HEK293 (cell line): ENCODE results near the gene MTMR12.

ENCODE experiments used
- CTCF ChIA-PET: fragments of 350-600 bp; formaldehyde crosslinking; extraction: SDS; loops from one replicate; lab custom pipeline; 2021; ENCODE audit warnings: antibody characterized with exemption; lab: Yijun Ruan, JAX
- POLR2A ChIA-PET: fragments of 300-600 bp; formaldehyde crosslinking; extraction: SDS; loops from one replicate; lab custom pipeline; 2020; ENCODE audit warnings: antibody characterized with exemption, inconsistent platforms; lab: Yijun Ruan, JAX
- H3K27ac ChIP-seq: fragments of 200-500 bp; sonication (Bioruptor generic); 2 replicates; pipeline ENCODE4 v1.5.1; 2014; ENCODE audit warnings: low read depth, low read length, control low read depth, inconsistent platforms; ENCODE audit errors: extremely low read depth
- H3K36me3 ChIP-seq, 2 experiments: fragments of 200-500 bp in 1 of 2; sonication (Bioruptor generic) in 1 of 2; 1 replicate in 1 of 2; 2 replicates in 1 of 2; pipeline ENCODE4 v1.5.1; 2014 to 2017; ENCODE audit warnings: inconsistent platforms in 2 of 2, low read length in 2 of 2; ENCODE audit not compliant: control insufficient read depth in 2 of 2, insufficient read depth in 1 of 2
- H3K4me1 ChIP-seq: fragments of 200-500 bp; sonication (Bioruptor generic); 2 replicates; pipeline ENCODE4 v1.5.1; 2014; ENCODE audit warnings: mild to moderate bottlenecking, low read length, inconsistent platforms; ENCODE audit not compliant: control insufficient read depth, insufficient read depth
- H3K4me3 ChIP-seq: 2 replicates; pipeline ENCODE4 v1.5.1; 2011; ENCODE audit warnings: low read depth, mild to moderate bottlenecking, control low read depth, low read length, moderate library complexity
- H3K9me3 ChIP-seq: fragments of 200-500 bp; sonication (Bioruptor generic); 2 replicates; pipeline ENCODE4 v1.5.1; 2014; ENCODE audit warnings: low read depth, low read length, inconsistent platforms; ENCODE audit not compliant: control insufficient read depth, insufficient read depth
- ATF2 ChIP-seq: fragments of 450-650 bp; formaldehyde crosslinking; IDR thresholded peaks from 2 replicates; pipeline ENCODE4 v1.5.1; 2016; ENCODE audit warnings: missing biosample characterization, missing genetic modification characterization, low read depth
- PATZ1 ChIP-seq: fragments of 450-650 bp; formaldehyde crosslinking; IDR thresholded peaks from 2 replicates; pipeline ENCODE4 v1.5.1; 2016; ENCODE audit warnings: missing biosample characterization, missing genetic modification characterization
- SP2 ChIP-seq: fragments of 450-650 bp; formaldehyde crosslinking; IDR thresholded peaks from 2 replicates; pipeline ENCODE4 v1.5.1; 2016; ENCODE audit warnings: missing biosample characterization, missing genetic modification characterization
- TRIM28 ChIP-seq: IDR thresholded peaks from 2 replicates; pipeline ENCODE4 v1.6.1; 2011; ENCODE audit warnings: low read length, control low read depth, borderline replicate concordance
- ZFHX2 ChIP-seq: fragments of 450-650 bp; formaldehyde crosslinking; conservative IDR thresholded peaks from 2 replicates; pipeline ENCODE4 v1.5.1; 2016; ENCODE audit warnings: missing biosample characterization, missing genetic modification characterization
- ZNF449 ChIP-seq: fragments of 450-650 bp; formaldehyde crosslinking; IDR thresholded peaks from 2 replicates; pipeline ENCODE4 v1.5.1; 2017; ENCODE audit warnings: missing biosample characterization, mild to moderate bottlenecking, missing genetic modification characterization, moderate library complexity
- ZNF48 ChIP-seq: fragments of 450-650 bp; formaldehyde crosslinking; IDR thresholded peaks from 2 replicates; pipeline ENCODE4 v1.5.1; 2016; ENCODE audit warnings: missing biosample characterization, missing genetic modification characterization
- ZNF514 ChIP-seq: fragments of 450-650 bp; formaldehyde crosslinking; IDR thresholded peaks from 2 replicates; pipeline ENCODE4 v1.5.1; 2016; ENCODE audit warnings: missing biosample characterization, missing genetic modification characterization
- ZNF518A ChIP-seq: fragments of 450-650 bp; formaldehyde crosslinking; conservative IDR thresholded peaks from 2 replicates; pipeline ENCODE4 v1.5.1; 2016; ENCODE audit warnings: low read depth, missing biosample characterization, missing genetic modification characterization
- ZNF549 ChIP-seq: fragments of 450-650 bp; IDR thresholded peaks from 2 replicates; pipeline ENCODE4 v1.5.1; 2018; ENCODE audit warnings: missing biosample characterization, missing genetic modification characterization, mild to moderate bottlenecking, inconsistent platforms, moderate library complexity
- ZNF830 ChIP-seq: fragments of 450-650 bp; IDR thresholded peaks from 2 replicates; pipeline ENCODE4 v1.5.0; 2018; ENCODE audit warnings: missing biosample characterization, missing genetic modification characterization, low read depth, mild to moderate bottlenecking, moderate library complexity
- ZSCAN16 ChIP-seq: fragments of 450-650 bp; formaldehyde crosslinking; IDR thresholded peaks from 2 replicates; pipeline ENCODE4 v1.5.1; 2016; ENCODE audit warnings: missing biosample characterization, missing genetic modification characterization
- TF ChIP-seq, protein P1 (sequence below): fragments of 450-650 bp; formaldehyde crosslinking; IDR thresholded peaks from 2 replicates; pipeline ENCODE4 v1.5.0; 2017; ENCODE audit warnings: missing biosample characterization, missing genetic modification characterization, borderline replicate concordance
- TF ChIP-seq, protein P2 (sequence below): fragments of 450-650 bp; formaldehyde crosslinking; IDR thresholded peaks from 2 replicates; pipeline ENCODE4 v1.5.1; 2016; ENCODE audit warnings: missing biosample characterization, missing genetic modification characterization

The MTMR12 gene

GRCh38 chr5:32279223-32279622 lies 33.5 kb downstream of the MTMR12 start:
- H3K4me3 ChIP-seq = no peak overlapping the region
- H3K27ac ChIP-seq = no peak overlapping the region
- H3K36me3 ChIP-seq = peaks cover 0 to 5% of the 10 kb centered on the region in 2 experiments; a peak in 2 of 3 replicates
- CTCF ChIA-PET = interaction anchor here (0.6 kb wide), 1 partner anchor 889 kb away, joined by 4 read pairs; no protein-coding TSS in a partner anchor
- H3K4me1 ChIP-seq = peaks cover 7% of the 10 kb centered on the region; the same call in 1 of the 2 replicates
- no peaks in the 10 kb centered on the region for H3K9me3 ChIP-seq
- TF ChIP-seq ZFHX2 (no peak), TRIM28 (no peak), ZNF514 (no peak), ZNF449 (no peak), SP2 (tag by site-specific recombination) (no peak), ZNF830 (tag by site-specific recombination) (no peak), ATF2 (no peak), PATZ1 (no peak), ZNF549 (tag by site-specific recombination) (no peak), ZNF48 (tag by site-specific recombination) (no peak)
- TF ChIP-seq, protein P1, sequence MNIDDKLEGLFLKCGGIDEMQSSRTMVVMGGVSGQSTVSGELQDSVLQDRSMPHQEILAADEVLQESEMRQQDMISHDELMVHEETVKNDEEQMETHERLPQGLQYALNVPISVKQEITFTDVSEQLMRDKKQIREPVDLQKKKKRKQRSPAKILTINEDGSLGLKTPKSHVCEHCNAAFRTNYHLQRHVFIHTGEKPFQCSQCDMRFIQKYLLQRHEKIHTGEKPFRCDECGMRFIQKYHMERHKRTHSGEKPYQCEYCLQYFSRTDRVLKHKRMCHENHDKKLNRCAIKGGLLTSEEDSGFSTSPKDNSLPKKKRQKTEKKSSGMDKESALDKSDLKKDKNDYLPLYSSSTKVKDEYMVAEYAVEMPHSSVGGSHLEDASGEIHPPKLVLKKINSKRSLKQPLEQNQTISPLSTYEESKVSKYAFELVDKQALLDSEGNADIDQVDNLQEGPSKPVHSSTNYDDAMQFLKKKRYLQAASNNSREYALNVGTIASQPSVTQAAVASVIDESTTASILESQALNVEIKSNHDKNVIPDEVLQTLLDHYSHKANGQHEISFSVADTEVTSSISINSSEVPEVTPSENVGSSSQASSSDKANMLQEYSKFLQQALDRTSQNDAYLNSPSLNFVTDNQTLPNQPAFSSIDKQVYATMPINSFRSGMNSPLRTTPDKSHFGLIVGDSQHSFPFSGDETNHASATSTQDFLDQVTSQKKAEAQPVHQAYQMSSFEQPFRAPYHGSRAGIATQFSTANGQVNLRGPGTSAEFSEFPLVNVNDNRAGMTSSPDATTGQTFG (tag by site-specific recombination) = no peak
- TF ChIP-seq, protein P2, sequence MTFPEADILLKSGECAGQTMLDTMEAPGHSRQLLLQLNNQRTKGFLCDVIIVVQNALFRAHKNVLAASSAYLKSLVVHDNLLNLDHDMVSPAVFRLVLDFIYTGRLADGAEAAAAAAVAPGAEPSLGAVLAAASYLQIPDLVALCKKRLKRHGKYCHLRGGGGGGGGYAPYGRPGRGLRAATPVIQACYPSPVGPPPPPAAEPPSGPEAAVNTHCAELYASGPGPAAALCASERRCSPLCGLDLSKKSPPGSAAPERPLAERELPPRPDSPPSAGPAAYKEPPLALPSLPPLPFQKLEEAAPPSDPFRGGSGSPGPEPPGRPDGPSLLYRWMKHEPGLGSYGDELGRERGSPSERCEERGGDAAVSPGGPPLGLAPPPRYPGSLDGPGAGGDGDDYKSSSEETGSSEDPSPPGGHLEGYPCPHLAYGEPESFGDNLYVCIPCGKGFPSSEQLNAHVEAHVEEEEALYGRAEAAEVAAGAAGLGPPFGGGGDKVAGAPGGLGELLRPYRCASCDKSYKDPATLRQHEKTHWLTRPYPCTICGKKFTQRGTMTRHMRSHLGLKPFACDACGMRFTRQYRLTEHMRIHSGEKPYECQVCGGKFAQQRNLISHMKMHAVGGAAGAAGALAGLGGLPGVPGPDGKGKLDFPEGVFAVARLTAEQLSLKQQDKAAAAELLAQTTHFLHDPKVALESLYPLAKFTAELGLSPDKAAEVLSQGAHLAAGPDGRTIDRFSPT (tag by site-specific recombination) = no peak
- TF ChIP-seq, all 188 proteins: peak for 0
- POLR2A ChIA-PET = no interaction called here

GRCh38 chr5:32278406-32278805 lies 34.3 kb downstream of the MTMR12 start:
- ChIA-PET POLR2A (no interaction called here), CTCF (no interaction called here)
- no peak overlapping the region for H3K27ac ChIP-seq
- TF ChIP-seq ZNF518A (tag by site-specific recombination) = no peak
- TF ChIP-seq ZSCAN16 (tag by site-specific recombination) = peak; percentile 90
- H3K4me3 ChIP-seq = no peak overlapping the region
- no peaks in the 10 kb centered on the region for H3K9me3 ChIP-seq
- H3K36me3 ChIP-seq = peaks cover 6 to 13% of the 10 kb centered on the region in 2 experiments
- peaks cover 7% of the 10 kb centered on the region; the same call in 1 of the 2 replicates for H3K4me1 ChIP-seq
